ENCODE data around the gene EVA1C. TPM values are rescaled to one million over a fixed set of nuclear protein-coding genes. Genes with fewer than 3 reads are reported as not detected.
"Not testable (repeated sequence)": the region's sequence is repeated elsewhere in the genome, so short reads cannot be mapped to it uniquely, and the experiment has no call there.

EVA1C gene
- total RNA-seq, 2 experiments from 2014 or later, result 10.9 to 12.5 TPM

- H3K27me3 Mint-ChIP-seq, result no peaks in the 10 kb centered on the region
- H3K36me3 Mint-ChIP-seq, result peaks cover 14% of the 10 kb centered on the region
- DNase-seq, result no peak
- no peaks in the 10 kb centered on the region for H3K4me1 Mint-ChIP-seq
- H3K27ac Mint-ChIP-seq, result no peak overlapping the region
- H3K9me3 Mint-ChIP-seq, result peaks cover 8% of the 10 kb centered on the region
- H3K4me3 Mint-ChIP-seq, result no peak overlapping the region
These were observed 14.1 kb downstream of the EVA1C start for GRCh38 chr21:32426592-32427051.

GRCh38 chr21:32427958-32428623, 15.6 kb downstream of the EVA1C start:
- no peak for DNase-seq
- Mint-ChIP-seq H3K36me3 (peaks cover 14% of the 10 kb centered on the region), H3K4me3 (no peak overlapping the region), H3K27me3 (no peaks in the 10 kb centered on the region), H3K27ac (no peak overlapping the region), H3K9me3 (peaks cover 3% of the 10 kb centered on the region), H3K4me1 (no peaks in the 10 kb centered on the region)

DNA sequence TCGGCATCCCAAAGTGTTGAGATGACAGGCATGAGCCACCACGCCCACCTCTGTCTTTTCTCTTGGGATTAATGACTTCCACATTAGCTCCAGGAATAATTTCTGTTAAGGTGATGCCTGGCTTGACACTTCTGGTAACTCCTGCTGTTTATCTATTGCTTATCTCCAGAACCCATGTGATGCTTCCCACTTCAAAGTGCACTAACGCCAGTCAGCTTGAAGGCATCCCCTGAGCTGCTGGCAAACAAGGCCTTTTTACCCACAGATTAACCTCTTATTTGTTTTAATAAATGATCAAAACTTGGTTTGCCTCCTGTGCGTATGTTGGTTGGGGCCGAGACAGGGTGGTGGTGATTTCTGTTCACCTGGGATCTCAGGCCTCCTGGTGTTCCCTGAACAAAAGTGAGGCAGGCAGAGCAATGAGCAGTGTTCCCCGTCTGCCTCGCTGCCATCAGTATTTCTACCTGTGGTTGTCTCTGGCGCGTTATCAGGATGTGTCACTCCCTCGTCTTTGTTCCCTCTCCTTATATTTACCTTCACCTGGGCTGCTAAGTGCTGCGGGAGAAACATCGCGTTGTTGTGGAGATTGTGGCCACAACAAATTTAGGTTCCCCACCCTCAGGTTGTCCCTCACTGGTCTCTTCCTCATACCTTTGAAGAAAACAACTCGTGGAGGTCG, 20.6 kb downstream of the EVA1C start:
- not testable (repeated sequence) for H3K4me1 Mint-ChIP-seq, DNase-seq, H3K27me3 Mint-ChIP-seq, H3K9me3 Mint-ChIP-seq, H3K27ac Mint-ChIP-seq, H3K4me3 Mint-ChIP-seq
- H3K36me3 Mint-ChIP-seq, result peaks cover 19% of the 10 kb centered on the region

- Mint-ChIP-seq H3K4me3 (no peak overlapping the region), H3K4me1 (peaks cover 7% of the 10 kb centered on the region), H3K9me3 (peaks cover 1% of the 10 kb centered on the region), H3K36me3 (peaks cover 14% of the 10 kb centered on the region), H3K27ac (no peak overlapping the region), H3K27me3 (no peaks in the 10 kb centered on the region)
- DNase-seq, result no peak
These were observed 25.2 kb downstream of the EVA1C start for GRCh38 chr21:32437729-32438128.

GRCh38 chr21:32442566-32443318, 30.2 kb downstream of the EVA1C start:
- Mint-ChIP-seq H3K27ac (no peak overlapping the region), H3K9me3 (peaks cover 7% of the 10 kb centered on the region), H3K27me3 (no peaks in the 10 kb centered on the region), H3K4me3 (no peak overlapping the region), H3K36me3 (peaks cover 21% of the 10 kb centered on the region), H3K4me1 (no peaks in the 10 kb centered on the region)
- no peak for DNase-seq

- H3K36me3 Mint-ChIP-seq, result peaks cover 18% of the 10 kb centered on the region
- H3K4me3 Mint-ChIP-seq, result no peak overlapping the region
- no peaks in the 10 kb centered on the region for H3K4me1 Mint-ChIP-seq
- H3K9me3 Mint-ChIP-seq, result peaks cover 7% of the 10 kb centered on the region
- DNase-seq, result no peak
- H3K27me3 Mint-ChIP-seq, result no peaks in the 10 kb centered on the region
- no peak overlapping the region for H3K27ac Mint-ChIP-seq
These were observed 32.6 kb downstream of the EVA1C start for GRCh38 chr21:32445101-32445500.

DNA sequence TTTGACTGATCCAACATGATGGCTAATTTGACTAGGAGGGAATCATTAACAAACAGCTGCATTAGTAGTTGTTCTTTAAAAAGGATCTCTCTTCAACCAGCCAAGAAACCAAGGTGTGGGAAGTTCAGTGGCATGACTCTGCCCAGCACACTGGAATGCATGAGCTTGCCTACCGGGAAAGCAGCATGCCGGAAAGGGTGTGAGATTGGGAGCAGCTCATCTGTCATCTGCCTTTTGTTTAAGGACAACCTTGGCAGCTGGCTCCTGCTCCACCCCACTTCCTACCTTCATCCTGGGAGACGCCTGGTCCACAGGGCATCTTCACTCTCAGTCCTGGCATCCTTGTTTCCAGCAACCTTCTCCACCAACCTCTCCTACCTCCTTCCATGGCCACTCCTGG, 33.9 kb downstream of the EVA1C start:
- H3K4me3 Mint-ChIP-seq, H3K9me3 Mint-ChIP-seq, H3K4me1 Mint-ChIP-seq, DNase-seq, H3K27ac Mint-ChIP-seq, H3K27me3 Mint-ChIP-seq: not testable (repeated sequence)
- H3K36me3 Mint-ChIP-seq, result peaks cover 19% of the 10 kb centered on the region

DNA sequence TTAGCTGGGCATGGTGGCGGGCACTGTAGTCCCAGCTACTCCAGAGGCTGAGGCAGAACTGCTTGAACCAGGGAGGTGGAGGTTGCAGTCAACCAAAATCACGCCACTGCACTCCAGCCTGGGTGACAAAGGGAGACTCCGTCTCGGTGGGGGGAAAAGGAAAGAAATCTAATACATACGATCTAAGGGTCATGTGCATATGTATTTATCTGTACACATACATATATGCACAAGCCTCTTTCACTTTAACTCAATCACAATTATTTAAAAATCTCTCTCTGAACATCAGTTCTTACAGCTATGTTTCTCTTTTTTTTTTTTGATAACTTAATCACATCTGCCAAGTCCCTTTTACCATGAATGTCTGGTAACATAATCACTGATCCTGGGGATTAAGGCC, 34.7 kb downstream of the EVA1C start:
- Mint-ChIP-seq H3K27ac (no peak overlapping the region), H3K36me3 (peaks cover 20% of the 10 kb centered on the region), H3K4me3 (no peak overlapping the region), H3K4me1 (no peaks in the 10 kb centered on the region), H3K9me3 (peaks cover 7% of the 10 kb centered on the region), H3K27me3 (no peaks in the 10 kb centered on the region)
- DNase-seq, result no peak

- Mint-ChIP-seq H3K27me3 (no peaks in the 10 kb centered on the region), H3K9me3 (peaks cover 2% of the 10 kb centered on the region), H3K4me1 (no peaks in the 10 kb centered on the region), H3K27ac (no peak overlapping the region), H3K36me3 (peaks cover 13% of the 10 kb centered on the region), H3K4me3 (no peak overlapping the region)
- DNase-seq, result no peak
These were observed 36.5 kb downstream of the EVA1C start for GRCh38 chr21:32448803-32449594.

DNA sequence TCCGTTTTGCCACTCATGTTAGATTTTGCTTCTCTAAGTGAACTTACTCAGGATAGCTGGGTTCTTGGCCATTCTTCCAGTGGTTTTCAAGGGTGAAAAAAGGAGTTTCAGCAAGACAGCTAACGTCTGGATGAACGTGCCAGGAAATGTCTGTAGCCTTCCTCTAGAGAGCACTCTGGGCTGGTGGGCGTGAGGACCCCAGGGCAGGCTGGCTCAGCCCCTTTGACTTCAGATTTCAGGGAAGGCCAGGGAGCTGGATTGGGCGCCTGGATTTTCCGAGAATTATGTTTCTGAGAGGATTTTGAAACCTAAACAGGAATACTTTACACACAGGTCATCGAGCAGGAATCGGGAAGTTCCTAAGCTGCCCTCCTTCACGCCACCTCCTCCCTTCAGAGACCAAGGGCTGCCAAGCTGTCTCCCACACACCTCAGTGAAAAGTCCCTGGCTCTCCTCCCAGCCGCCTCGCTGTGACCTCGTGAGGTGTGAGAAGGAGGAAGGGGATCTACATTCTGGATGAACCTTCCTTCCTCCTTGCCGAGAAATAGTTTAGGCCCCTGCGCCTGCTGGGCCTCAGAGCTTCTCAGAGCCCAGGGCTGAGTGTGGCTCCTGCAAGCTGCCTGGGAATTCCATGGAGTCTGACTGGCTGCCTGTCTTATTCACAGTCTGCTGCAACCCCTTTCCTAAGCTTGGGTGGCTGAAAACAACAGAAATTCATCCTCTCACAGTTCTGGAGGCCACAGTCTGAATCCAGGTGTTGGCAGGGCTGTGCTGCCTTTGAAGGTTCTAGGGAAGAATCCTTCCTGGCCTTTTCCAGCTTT, 38.6 kb downstream of the EVA1C start:
- not testable (repeated sequence) for DNase-seq, H3K4me3 Mint-ChIP-seq, H3K4me1 Mint-ChIP-seq, H3K9me3 Mint-ChIP-seq, H3K27me3 Mint-ChIP-seq, H3K27ac Mint-ChIP-seq
- peaks cover 10% of the 10 kb centered on the region for H3K36me3 Mint-ChIP-seq

DNA sequence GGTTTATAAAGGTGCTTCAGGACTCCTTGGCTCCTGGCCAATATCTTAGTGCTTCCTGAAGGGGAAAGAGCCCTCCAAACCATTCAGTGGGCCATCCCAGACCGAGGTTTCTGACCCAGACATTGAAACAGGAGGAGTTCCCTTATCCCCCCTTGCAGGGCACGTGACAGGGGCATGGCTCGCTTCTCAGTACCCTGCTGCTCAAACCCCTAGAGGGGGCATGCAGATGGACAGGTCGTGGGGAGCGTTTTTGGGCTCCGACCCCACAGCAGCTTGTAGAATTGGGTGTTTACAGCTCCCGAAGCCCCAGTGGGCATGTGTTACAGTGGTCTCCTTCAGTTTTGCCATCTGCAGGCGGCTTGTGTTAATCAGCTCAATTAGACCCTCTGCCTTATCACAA, 39.7 kb downstream of the EVA1C start:
- H3K4me1 Mint-ChIP-seq, H3K4me3 Mint-ChIP-seq, H3K27me3 Mint-ChIP-seq, DNase-seq, H3K9me3 Mint-ChIP-seq, H3K27ac Mint-ChIP-seq: not testable (repeated sequence)
- H3K36me3 Mint-ChIP-seq, result peaks cover 10% of the 10 kb centered on the region

GRCh38 chr21:32452641-32453040, 40.1 kb downstream of the EVA1C start:
- Mint-ChIP-seq H3K36me3 (peaks cover 10% of the 10 kb centered on the region), H3K4me3 (no peak overlapping the region), H3K9me3 (no peaks in the 10 kb centered on the region), H3K27me3 (no peaks in the 10 kb centered on the region), H3K27ac (no peak overlapping the region), H3K4me1 (no peaks in the 10 kb centered on the region)
- DNase-seq, result no peak

DNA sequence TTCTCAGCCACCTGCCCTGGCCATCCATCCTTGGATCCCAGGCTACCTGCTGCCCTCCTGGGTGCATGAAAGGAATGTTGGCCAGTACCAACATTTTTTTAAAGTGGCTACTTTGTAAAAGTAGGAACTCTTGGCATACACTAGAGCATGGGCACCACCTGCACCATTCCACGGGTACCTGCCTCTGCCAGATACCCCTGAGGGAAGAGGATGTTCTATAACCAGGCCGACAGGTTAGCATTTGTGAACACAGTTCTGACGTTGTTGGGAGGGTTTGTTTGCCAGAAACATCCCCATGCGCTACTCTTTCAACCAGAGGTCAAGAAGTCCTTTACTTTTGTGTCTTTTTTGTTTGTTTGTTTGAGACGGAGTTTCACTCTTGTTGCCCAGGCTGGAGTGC, 43.0 kb downstream of the EVA1C start:
- DNase-seq, result no peak
- peaks cover 13% of the 10 kb centered on the region for H3K36me3 Mint-ChIP-seq

DNA sequence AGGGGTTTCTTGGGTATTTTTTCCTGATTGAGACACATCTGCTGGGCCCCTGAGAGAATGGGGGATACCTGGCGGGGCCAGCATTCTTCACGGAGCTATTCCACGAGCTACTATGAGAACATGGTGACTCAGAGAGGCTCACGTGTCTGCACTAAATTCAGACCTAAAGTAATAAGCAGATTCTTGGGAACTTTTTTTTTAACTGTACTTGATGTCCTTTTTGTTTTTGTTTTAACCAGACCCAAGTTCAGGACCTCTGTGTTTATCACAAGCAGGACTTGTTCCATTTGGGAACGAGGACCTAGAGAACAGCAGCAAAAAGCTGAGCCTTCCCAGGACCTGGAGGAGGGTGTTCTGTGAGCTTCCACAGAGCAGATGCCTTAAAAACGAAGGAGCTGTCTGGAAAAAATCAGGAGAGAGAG, 44.0 kb downstream of the EVA1C start:
- Mint-ChIP-seq H3K4me3 (no peak overlapping the region), H3K36me3 (peaks cover 11% of the 10 kb centered on the region), H3K27me3 (no peaks in the 10 kb centered on the region), H3K9me3 (no peaks in the 10 kb centered on the region), H3K27ac (no peak overlapping the region), H3K4me1 (no peaks in the 10 kb centered on the region)
- DNase-seq, result no peak

More for the DNA sequence above, 43.0 kb downstream of the EVA1C start:
- Mint-ChIP-seq H3K4me1 (no peaks in the 10 kb centered on the region), H3K27me3 (no peaks in the 10 kb centered on the region), H3K4me3 (no peak overlapping the region), H3K9me3 (no peaks in the 10 kb centered on the region), H3K27ac (no peak overlapping the region)

Data from activated naive CD8-positive, alpha-beta T cell treated with anti-CD3 and anti-CD28 coated beads for 36 hours (primary cell).